HepG2 (cell line): Measurements from ENCODE around the gene SSMEM1.

ENCODE experiments used
- BHLHE40 ChIP-seq: IDR thresholded peaks from 2 replicates; pipeline ENCODE4 v1.6.1; 2011; ENCODE audit warnings: low read length, improper control_type of control experiment
- CC2D1A ChIP-seq: sonication (generic); formaldehyde crosslinking; IDR thresholded peaks from 2 replicates; pipeline ENCODE4 v1.8.1; 2023; ENCODE audit warnings: mild to moderate bottlenecking, missing genetic modification reagents
- ELK4 ChIP-seq: sonication (generic); formaldehyde crosslinking; IDR thresholded peaks from 2 replicates; pipeline ENCODE4 v1.9.0; 2021; ENCODE audit warnings: missing genetic modification reagents, borderline replicate concordance
- ETS1 ChIP-seq: sonication (generic); formaldehyde crosslinking; IDR thresholded peaks from 2 replicates; pipeline ENCODE4 v1.4.0; 2020; ENCODE audit warnings: missing genetic modification reagents
- HDAC6 ChIP-seq: fragments of 200-600 bp; sonication (generic); IDR thresholded peaks from 2 replicates; pipeline ENCODE4 v1.7.0; 2017; ENCODE audit warnings: mild to moderate bottlenecking, antibody characterized with exemption, low read length, low read depth
- HNRNPL ChIP-seq: fragments of 200-400 bp; formaldehyde crosslinking; IDR thresholded peaks from 2 replicates; pipeline ENCODE4 v1.6.1; 2017; ENCODE audit warnings: mild to moderate bottlenecking, low read depth, low read length
- NR1H2 ChIP-seq: sonication (generic); formaldehyde crosslinking; IDR thresholded peaks from 2 replicates; pipeline ENCODE4 v1.8.1; 2022; ENCODE audit warnings: low read depth, missing genetic modification reagents, borderline replicate concordance
- POLR2A ChIP-seq, 2 experiments: IDR thresholded peaks; 2 replicates each; pipeline ENCODE4 v1.6.1; 2011; ENCODE audit warnings: low read depth in 2 of 2, low read length in 2 of 2, mild to moderate bottlenecking in 1 of 2, moderate library complexity in 1 of 2; ENCODE audit not compliant: insufficient read depth in 1 of 2
- POLR2AphosphoS5 ChIP-seq: IDR thresholded peaks from 2 replicates; pipeline ENCODE4 v1.6.1; 2012; ENCODE audit warnings: low read depth, low read length
- REL ChIP-seq: sonication (generic); formaldehyde crosslinking; conservative IDR thresholded peaks from 2 replicates; pipeline ENCODE4 v1.8.0; 2022; ENCODE audit warnings: mild to moderate bottlenecking, missing genetic modification reagents, moderate library complexity
- TBL1XR1 ChIP-seq: fragments of 150-350 bp; IDR thresholded peaks from 2 replicates; pipeline ENCODE4 v1.6.1; 2014; ENCODE audit warnings: borderline replicate concordance, low read length; ENCODE audit not compliant: partially characterized antibody
- TF ChIP-seq, protein P1 (sequence below): sonication (generic); formaldehyde crosslinking; IDR thresholded peaks from 2 replicates; pipeline ENCODE4 v1.4.0; 2020; ENCODE audit warnings: mild to moderate bottlenecking, missing genetic modification reagents
- TF ChIP-seq, protein P2 (sequence below): sonication (generic); formaldehyde crosslinking; IDR thresholded peaks from 2 replicates; pipeline ENCODE4 v1.4.0; 2020; ENCODE audit warnings: missing genetic modification reagents; ENCODE audit errors: not compliant biosample characterization
- TF ChIP-seq, protein P3 (sequence below): sonication (generic); formaldehyde crosslinking; IDR thresholded peaks from 2 replicates; pipeline ENCODE4 v1.5.0; 2020; ENCODE audit warnings: mild to moderate bottlenecking, missing genetic modification reagents, moderate library complexity

DNA sequence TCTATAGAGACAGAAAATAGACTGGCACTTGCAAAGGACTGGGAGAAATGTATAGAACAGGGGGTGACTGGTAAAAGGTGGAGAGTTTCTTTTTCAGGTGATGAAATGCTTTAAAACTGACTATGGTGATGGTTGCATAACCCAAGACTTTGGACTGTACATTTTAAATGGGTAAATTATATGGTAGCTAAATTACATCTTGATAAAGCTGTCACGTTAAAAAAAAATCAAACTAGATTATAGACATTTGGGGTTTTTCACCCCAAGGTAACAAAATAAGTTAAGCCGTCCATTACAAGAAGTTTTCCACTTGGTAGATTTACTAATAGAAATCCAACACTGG lies 26.4 kb upstream of the SSMEM1 start:
- TF ChIP-seq POLR2A (IDR thresholded peaks at IDR 0.05; ENCODE audit: insufficient read depth in 1 of 2, low read depth in 2 of 2, low read length in 2 of 2) (no peak), BHLHE40 (no peak), POLR2AphosphoS5 (no peak), TBL1XR1 (no peak), HDAC6 (no peak), ELK4 (CRISPR knock-in tag) (no peak), NR1H2 (CRISPR knock-in tag) (no peak), REL (CRISPR knock-in tag) (no peak), HNRNPL (no peak), CC2D1A (CRISPR knock-in tag) (no peak), ETS1 (CRISPR knock-in tag) (no peak)
- TF ChIP-seq, protein P1, sequence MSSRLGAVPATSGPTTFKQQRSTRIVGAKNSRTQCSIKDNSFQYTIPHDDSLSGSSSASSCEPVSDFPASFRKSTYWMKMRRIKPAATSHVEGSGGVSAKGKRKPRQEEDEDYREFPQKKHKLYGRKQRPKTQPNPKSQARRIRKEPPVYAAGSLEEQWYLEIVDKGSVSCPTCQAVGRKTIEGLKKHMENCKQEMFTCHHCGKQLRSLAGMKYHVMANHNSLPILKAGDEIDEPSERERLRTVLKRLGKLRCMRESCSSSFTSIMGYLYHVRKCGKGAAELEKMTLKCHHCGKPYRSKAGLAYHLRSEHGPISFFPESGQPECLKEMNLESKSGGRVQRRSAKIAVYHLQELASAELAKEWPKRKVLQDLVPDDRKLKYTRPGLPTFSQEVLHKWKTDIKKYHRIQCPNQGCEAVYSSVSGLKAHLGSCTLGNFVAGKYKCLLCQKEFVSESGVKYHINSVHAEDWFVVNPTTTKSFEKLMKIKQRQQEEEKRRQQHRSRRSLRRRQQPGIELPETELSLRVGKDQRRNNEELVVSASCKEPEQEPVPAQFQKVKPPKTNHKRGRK, result no peak
- TF ChIP-seq, protein P2, sequence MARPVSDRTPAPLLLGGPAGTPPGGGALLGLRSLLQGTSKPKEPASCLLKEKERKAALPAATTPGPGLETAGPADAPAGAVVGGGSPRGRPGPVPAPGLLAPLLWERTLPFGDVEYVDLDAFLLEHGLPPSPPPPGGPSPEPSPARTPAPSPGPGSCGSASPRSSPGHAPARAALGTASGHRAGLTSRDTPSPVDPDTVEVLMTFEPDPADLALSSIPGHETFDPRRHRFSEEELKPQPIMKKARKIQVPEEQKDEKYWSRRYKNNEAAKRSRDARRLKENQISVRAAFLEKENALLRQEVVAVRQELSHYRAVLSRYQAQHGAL (CRISPR knock-in tag), result no peak
- TF ChIP-seq, protein P3, sequence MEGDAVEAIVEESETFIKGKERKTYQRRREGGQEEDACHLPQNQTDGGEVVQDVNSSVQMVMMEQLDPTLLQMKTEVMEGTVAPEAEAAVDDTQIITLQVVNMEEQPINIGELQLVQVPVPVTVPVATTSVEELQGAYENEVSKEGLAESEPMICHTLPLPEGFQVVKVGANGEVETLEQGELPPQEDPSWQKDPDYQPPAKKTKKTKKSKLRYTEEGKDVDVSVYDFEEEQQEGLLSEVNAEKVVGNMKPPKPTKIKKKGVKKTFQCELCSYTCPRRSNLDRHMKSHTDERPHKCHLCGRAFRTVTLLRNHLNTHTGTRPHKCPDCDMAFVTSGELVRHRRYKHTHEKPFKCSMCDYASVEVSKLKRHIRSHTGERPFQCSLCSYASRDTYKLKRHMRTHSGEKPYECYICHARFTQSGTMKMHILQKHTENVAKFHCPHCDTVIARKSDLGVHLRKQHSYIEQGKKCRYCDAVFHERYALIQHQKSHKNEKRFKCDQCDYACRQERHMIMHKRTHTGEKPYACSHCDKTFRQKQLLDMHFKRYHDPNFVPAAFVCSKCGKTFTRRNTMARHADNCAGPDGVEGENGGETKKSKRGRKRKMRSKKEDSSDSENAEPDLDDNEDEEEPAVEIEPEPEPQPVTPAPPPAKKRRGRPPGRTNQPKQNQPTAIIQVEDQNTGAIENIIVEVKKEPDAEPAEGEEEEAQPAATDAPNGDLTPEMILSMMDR (CRISPR knock-in tag), result no peak
